ENCODE data around the gene ABR.

The ABR gene

DNA sequence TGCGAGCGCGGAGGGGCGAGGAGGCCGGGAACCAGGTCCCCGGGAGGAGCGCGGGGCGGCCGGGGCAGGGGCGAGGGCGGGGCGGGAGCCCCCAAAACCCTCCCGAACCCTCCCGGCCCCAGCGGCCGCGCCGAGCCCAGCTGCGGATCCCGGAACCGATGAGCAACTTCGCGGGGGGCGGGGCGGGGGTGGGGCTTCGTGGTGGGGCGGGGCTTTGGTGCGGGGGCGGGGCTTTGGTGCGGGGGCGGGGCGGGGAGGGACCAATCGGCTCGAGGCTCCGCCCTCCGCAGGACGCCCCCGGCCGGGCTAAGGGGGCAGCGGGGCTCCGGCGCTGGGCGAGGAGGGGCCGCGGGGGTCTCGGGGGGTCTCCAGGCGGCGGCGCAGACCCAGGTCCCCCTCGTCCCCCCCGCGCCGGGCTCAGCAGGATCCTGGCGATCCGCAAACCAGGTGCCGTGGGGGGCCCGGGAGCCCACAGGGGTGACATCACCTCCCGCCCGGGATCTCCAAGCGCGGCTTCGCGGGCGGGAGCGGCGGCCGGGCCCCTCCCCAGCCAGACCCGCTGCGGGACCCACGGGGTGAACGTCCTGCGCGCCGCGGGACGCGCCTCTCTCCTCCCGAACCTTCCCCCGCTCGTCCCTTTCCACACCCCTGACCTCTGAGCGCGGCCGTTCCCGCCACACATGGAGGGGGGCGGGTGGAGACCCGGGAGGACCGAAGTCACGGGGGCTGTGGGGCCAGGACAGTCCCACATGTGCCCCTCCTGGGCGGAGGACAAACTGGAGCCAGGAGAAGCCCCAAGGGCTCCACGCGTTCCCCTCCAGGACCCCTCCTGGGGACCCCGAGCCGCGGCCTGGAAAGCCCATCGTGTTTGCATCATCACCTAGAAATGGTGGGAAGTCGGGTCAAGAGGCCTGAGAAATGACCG is at the start of gene ABR:
Gene ABR (minus strand): TSS at position 164 of the 925 bp plus-strand sequence. CDS start 254 bp downstream, outside the sequence.
- peak; percentile 58 for DNase-seq

DNA sequence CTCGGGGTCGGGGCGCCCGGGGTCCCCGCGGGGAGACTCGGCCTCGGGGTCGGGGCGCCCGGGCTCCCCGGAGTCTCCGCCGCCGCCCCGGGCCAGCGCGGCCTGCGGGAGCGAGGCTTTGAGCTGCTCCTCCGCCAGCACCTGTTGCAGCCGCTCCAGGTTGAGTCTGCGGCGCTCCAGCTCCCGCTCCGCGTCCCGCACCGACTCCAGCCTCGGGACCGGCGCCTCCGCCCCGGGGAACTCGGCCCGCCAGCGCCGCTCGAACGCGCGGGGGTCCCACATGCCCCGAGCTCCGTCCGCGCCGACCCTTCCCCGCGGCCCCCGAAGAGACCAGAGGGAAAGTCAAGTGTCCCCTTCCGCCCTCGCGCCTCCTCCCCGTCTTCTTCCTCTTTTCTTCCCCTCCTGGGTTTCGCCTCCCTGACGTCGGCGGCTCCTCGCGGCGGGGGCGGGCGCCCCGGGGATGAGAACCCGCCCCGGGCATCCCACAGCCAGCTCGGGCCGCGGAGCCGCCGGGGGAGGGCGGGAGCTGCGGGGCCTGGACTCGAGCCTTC is 49.6 kb upstream of the ABR start:
- peak; percentile 39 for DNase-seq

DNA sequence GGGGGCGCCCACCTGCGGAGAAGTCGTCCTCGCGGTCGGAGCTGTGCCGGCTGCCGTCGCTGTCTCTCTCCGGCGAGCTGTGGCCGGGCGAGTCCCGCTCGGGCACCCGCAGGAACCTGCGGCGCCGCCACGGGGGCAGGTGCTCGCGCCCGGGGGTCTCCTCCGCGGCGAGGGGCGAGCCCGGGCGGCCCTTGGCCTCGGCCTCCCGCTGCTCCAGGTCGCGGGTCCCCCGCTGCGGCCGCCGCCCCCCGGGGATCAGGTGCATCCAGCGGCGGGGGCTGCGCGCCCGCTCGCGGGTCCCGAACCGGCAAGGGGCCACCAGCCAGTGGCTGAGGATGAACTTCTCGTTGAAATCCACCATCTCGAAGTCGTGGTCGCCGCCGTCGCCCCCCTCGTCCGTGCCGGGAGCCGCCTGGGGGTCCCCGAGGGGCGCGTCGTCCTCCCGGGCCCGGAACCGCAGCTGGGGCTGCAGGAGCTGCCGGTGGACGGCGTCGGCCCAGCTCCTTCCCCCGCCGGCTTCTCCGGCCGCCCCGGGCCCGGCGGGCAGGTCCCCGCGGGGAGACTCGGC is 49.1 kb upstream of the ABR start:
- no peak for DNase-seq

DNA sequence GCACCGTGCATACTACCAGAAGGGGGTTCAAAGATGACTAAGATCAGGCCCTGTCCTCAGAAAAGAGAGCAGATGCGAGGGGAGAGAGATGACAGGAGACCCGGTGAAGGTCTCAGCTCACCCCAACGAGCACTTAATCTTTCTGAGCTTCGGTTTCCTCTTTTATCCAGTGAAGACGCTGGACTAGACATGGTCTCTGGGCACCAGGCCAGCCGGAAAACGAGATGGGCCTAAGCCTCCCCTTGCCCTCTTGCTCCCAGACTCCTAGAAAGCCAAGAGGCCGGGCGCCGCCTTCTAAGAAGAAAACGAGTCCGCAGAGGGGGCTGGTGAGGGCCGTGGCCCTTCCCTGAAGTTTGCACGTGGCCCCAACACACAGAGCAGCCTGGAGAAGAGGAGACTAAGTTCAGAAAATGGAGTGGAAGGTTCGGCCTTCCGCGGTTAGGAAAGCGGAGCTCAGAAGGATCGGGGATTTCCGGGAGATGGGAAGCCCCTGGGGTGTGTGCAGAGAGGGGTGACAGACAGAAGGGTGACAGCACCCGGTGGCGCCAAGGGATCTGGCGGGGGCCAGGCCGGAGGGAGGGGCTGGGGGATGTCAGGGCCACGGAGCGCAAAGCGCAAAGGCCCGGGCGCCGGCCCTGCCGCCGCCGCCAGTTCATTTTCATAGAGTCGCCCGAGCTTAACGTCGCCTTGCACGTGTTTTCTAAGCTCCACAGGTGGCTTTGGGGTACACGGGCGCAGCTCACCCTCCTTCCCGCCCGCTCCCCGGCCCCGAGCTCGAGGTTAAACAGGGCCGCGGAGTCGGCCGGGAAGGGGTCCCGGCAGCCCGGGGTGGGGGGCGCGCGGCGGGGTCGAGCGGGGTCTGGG is 48.4 kb upstream of the ABR start:
- DNase-seq = peak; percentile 13

DNA sequence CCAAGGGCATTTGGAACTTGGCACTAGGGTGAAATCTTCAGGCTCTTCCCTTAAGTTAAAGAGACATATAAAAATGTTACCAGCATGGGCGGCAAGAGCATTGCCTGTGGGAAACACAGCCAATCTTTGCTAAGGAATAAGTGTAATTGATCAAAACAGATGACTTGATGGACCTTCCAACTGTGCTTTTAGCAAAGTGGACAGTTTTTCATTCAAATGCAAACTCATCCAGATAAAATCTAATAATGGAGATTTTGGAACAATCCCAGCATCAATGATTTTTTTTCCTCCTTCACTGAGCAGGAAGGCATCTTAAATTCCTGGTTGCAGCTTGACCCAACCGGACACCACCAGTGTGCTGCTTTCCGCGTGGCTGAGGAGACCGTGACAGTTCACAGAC is 47.6 kb upstream of the ABR start:
- DNase-seq = no peak

DNA sequence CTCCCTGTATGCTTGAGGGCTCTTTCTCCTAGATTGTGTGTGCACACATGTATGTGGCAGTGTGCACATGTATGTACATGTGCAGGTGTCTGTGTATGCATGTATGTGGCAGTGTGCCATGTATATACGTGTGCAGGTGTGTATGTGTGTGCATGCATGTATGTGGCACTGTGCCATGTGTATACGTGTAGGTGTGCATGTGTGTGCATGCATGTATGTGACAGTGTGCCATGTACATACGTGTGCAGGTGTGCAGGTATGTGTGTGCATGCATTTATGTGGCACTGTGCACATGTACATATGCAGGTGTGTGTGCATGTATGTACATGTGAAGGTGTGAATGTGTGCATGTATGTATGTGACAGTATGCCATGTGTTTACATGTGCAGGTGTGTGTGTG is 46.5 kb upstream of the ABR start:
- DNase-seq = no peak

DNA sequence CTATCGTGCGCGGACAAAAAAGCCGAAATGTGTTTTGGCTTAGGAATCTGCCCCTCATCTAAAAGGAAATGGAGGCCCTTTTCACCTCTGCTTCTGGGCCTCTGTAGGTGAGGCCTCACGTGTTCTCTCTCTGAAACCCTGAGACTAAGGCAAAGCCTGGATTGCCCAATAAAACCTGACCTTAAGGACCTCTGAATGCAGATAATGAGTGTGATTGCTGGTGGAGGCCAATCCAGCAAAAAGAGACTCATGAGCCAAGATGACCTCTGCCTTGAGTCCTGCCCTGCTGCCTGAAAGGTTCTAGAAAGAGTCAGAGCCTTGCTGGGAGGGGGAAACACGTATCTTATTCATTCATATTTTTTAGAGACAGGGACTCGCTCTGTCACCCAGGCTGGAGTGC is 44.5 kb upstream of the ABR start:
- no peak for DNase-seq

DNA sequence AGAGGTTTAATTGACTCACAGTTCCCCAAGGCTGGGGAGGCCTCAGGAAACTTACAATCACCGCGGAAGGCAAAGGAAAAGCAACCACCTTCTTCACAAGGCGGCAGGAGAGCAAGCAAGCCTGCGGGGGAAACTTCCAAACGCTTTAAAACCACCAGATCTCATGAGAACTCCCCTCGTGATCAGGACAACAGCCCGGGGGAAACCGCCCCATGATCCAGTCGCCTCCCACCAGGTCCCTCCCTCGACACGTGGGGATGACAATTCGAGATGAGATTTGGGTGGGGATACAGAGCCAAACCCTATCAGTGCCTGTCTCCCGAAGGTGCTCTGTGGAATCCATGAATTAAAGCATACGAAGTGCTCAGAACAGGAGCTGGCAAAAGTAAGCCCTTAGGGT is 43.9 kb upstream of the ABR start:
- DNase-seq = no peak

DNA sequence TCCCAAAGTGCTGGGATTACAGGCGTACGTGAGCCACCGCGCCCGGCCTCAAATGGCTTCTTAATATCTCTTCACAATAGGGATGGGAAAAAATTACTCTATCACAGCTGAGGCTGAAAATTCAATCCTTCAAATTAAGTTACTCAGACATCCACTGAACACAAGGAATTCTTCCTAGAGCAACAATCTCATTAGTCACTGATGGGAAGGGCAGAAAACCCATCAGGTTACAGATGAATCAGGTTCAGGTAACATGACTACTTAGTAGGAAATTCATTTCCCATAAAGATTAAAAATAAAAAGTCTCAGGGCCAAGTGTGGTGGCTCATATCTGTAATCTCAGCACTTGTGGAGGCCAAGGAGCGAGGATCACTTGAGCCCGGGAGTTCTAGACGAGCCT is 42.5 kb upstream of the ABR start:
- no peak for DNase-seq

DNA sequence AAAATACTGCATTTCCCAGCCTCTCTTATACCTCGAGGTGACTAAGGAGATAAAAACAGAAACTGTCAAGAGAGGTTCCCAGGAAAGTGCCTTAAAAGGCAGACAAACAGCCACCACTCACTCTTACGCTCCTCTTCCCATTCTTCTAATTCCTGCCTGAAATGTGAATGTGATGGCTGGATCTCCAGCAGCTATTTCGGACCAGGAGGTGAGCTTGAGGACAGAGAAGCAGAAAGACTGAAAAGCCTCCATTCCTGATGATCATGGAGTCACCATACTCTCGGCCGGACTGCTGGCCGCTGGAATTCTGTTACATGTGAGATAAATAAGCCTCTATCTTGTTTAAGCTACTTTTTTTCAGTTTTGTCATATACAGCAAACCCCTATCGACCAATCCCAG is 41.4 kb upstream of the ABR start:
- no peak for DNase-seq

DNA sequence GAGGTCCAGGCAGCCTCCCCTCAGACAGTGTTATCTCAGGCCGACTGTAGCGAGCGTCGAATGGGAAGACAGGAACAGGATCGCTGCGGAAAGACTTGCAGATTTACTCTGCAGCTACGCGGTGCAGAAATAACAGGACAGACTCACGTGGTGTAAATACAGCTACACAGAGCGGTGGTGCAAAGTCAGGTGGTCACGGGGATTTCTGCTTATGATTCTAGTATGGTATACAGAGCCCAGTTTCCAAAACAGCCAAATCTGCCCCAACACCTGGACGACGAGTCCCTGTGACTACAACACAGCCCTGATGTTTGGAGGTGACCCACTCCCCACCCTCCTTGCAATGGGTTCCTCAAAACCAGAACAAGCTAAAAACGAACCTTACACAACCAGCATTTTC is 40.6 kb upstream of the ABR start:
- DNase-seq = no peak

DNA sequence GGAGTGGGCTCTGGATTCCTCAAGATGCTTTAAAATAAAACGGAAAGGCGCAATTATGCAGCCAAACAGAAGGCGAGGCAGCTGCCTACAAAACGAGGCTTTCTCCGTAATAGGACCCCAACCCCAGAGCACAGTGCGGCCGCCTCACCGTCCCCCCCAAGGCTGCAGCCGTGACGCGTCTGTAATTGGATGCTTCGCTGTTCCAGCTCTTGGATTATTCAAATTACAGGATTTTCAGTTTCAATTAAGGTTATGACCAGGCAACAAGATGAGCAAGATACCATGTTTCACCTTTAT is 37.3 kb upstream of the ABR start:
- no peak for DNase-seq

DNA sequence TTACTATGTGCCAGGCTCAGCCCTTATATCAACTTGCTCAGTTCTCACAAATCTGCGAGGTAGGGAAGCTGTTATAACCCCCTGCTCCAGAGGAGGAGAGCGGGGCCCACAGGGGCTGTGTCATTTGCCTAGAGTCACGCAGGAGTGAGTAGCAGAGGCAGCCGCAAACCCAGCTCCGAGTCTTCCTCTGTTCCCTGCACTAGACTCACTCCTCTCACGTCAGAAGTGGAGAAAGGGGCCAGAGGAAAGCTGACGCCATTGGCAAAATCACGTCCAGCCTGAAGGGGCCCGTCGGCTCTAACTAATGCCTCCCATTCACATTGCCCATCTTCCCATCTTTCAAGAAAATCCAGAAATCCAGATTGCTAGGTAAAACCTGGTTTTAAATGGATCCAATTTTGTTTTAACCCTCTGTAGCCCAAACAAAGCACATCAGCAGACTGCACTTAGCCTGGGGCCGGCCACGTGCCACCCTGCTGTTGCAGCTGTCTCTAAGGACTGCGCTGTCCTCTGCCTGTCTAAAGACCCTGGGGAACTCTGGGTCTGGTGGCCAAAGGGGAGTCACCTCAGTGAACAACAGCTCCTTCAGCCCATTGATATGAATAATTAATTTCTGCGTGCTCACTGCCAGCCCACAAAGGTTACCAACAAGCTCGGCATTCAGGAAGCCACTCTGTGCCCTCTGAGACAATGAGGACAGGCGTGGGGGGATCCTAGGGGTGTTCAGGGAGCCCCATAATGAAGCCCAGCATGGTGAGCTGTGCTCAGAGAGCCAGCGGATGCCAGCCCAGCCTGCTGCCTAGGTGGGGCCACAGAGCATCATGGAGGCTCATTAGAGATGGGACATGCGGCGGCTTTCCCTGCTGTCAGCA is 36.7 kb upstream of the ABR start:
- DNase-seq = no peak

DNA sequence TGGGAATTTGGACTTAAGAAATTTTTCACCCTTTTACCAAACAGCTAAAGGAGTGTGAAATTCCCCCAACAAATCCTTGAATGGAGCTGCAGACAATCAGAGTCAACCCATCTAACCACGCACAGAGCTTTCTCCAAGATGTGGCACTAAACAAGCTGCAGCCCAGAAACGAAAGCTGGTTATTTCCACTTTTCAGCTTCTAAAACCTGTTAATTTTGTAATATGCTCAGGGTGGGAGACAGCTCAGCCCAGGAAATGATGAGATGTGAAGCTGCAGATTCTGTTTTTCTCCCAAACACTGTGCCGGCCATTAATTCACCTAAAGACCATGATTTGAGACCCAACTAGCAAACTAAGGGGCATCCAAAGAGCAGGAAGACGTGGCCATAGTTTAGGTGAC is 33.2 kb upstream of the ABR start:
- DNase-seq = no peak

DNA sequence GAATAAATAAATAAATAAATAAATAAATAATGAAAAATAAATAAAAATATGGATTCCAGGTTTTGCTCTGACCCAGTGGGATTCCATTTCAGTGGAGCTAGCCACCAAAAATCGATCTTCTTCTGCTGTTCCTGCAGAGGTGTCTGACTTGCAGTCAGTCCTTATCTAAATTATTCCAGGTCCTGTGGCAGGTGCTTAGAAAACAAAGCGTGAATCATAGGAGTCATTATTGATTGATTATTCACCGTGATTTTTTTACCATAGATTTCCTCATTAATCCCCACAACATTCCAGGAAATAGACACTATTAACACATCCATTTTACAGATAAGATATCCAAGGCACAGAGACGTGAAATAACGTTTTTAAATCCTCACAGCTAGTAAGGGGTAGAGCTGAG is 31.5 kb upstream of the ABR start:
- DNase-seq = no peak

DNA sequence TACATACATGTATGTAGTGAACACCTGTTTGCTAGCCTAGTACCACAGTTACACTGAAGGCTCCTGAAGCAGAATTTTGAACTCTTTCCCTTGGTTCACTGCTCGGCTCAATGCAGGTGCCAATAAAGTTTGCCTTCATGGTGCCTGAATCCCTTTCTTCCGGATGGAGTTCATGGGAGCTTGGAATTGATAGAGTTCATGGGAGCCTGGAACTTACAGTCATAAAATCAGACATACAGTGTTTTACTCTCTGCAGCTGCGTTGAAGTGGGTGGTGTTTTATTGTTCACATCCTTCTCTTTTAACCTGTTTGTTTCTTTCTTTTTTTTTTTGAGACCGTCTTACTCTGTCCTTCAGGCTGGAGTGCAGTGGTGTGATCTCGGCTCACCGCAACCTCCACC is 29.2 kb upstream of the ABR start:
- no peak for DNase-seq

DNA sequence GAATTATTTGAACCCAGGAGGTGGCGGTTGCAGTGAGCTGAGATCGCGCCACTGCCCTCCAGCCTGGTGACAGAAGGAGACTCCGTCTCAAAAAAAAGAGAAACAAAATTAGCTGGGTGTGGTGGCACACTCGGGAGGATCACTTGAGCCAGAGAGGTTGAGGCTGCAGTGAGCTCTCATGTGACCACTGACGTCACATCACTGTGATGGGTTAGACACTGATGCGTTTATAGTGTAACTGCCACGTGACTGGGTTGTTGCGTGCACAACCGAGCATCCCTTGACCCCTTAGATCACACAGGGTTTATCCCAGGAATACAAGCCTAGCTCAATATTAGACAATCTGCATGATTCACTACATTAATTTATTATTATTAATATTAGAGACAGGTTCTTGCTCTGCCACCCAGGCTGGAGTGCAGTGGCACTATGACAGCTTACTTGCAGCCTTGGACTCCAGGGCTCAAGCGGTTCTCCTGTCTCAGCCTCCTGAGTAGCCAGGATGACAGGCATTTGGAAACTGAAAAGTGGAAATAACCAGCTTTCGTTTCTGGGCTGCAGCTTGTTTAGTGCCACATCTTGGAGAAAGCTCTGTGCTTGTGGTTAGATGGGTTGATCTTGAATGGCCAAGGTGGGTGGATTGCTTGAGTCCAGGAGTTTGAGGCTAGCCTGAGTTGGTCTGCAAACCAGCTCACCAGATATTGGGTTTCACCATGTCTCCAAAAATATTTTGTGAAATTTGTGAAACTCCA is 26.4 kb upstream of the ABR start:
- no peak for DNase-seq

DNA sequence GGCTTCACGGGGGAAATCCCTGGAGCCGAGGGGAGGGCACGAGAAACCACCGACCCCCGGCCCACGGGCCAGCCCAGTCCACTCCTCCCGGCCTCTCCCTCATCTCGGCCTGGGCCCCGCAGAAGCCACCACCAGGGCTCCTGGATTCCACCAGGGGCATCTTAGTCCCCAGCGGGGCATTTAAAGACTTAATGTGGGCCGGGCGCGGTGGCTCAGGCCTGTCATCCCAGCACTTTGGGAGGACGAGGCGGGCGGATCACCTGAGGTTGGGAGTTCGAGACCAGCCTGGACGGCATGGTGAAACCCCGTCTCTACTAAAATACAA is 24.1 kb upstream of the ABR start:
- no peak for DNase-seq

DNA sequence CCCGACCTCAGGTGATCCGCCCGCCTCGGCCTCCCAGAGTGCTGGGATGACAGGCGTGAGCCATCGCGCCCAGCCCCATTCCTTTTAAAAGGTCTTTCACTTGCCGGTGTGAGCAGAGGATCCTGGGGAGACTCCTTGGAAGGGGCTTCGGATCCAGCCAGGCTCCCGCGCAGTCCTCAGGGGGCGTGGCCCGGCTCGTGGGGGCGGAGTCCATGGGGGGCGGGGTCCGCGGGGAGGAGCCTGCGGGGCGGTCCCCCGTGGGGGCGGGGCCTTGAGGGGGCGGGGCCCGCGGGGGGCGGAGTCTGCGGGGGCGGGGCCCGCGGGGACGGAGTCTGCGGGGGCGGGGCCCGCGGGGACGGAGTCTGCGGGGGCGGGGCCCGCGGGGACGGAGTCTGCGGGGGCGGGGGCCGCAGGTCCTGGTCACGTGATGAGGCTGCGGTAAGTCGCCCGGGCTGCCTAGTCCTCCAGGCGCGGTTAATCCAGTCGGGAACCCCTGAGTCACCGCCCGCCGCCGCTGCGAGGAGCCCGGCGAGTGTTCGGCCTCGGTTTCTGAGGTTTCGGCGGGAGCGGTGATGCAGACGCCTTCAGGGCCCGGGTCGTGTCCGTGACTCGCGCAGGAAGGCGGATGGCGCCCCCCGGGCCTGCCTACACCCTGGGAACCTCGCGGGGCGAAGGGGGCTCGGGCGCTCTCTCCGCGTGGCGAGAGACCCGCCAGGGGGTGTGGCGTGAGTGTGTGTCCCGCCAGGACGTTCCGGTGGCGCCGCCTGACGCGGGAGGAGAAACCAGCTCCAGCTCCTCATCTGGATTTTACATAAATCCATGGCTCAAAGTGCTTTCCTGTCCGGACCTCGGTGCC is 23.6 kb upstream of the ABR start:
- DNase-seq = peak; percentile 56

DNA sequence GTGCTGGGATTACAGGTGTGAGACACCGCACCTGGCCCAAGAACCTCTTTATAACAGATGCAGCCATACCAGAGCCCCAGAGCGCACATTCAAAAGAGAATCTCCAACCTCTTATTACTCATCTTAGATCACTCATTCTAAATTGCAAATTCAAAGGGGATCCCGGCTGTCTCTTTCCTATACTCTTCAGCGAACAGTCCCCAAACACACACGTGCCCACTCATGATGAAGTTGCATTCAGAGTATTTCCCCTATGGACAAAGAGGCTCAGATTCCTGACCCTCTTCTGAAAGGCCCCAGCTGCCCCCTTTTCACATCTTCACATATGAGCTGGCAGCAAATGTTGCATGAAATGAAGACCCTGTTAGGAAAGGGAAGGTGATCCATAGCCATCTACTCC is 22.5 kb upstream of the ABR start:
- DNase-seq = no peak

DNA sequence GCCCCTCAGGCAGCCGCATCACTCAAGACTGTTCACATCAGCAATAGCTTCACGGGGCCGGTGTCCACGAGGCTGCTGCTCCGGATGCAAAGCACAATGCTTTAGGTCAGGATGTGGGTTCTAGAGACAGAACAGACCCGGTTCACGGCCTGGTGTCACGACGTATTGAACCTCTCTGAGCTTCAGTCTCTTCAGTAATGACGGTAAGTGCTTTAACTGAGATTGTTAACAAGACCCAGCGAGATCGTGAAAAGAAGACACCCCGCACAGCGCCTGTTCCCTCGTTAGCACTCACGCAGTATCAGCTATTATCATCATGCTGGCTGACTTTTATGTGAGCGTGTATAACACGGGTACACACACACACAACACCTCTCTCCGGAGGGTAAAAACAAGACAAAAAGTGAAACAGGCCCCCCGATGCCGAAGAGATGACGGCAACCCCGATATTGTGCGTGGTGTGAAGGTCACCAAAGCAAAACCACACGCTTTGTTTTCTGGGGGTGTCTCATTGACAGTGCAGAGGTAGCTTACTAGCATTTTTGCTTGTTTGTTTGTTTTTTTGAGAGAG is 21.4 kb upstream of the ABR start:
- peak; percentile 33 for DNase-seq
